PC-3 (cell line): Measurements from ENCODE around the gene DRAXIN. TPM values are rescaled to one million over a fixed set of nuclear protein-coding genes. Genes with fewer than 3 reads are reported as not detected.

ENCODE experiments used
- ATAC-seq: fragments of 200-7000 bp; cut with Tn5 transposase; 2 replicates; pipeline ENCODE4 v1.9.1; 2020; ENCODE audit warnings: mild to moderate bottlenecking, moderate library complexity
- BruUV-seq: library from RNA; stranded (reverse); fragments of 400-500 nt; replicated peaks from 2 replicates; lab custom pipeline; 2021; lab: Mats Ljungman, UMichigan
- CTCF ChIA-PET: fragments of 300-600 bp; sonication (Branson Sonifier 250); formaldehyde crosslinking; loops from one replicate; lab custom pipeline; 2022; ENCODE audit warnings: antibody characterized with exemption; lab: Charles Lee
- POLR2A ChIA-PET: fragments of 300-600 bp; sonication (Branson Sonifier 250); formaldehyde crosslinking; loops from one replicate; lab custom pipeline; 2022; ENCODE audit warnings: antibody characterized with exemption; ENCODE audit not compliant: unreplicated experiment; lab: Charles Lee
- DNase-seq: peaks from one replicate; pipeline ENCODE4 v3.0.0-alpha.2; 2015
- H2AFZ ChIP-seq: fragments of 300-600 bp; sonication (generic); 2 replicates; pipeline ENCODE4 v1.6.0; 2016; ENCODE audit warnings: antibody characterized with exemption, low read length
- H3F3A ChIP-seq: fragments of 300-600 bp; sonication (generic); one replicate; pipeline ENCODE4 v1.6.0; 2017; ENCODE audit warnings: antibody characterized with exemption, low read length, control low read depth, mild to moderate bottlenecking; ENCODE audit not compliant: unreplicated experiment
- H3K27ac ChIP-seq: fragments of 300-600 bp; sonication (generic); 2 replicates; pipeline ENCODE4 v1.5.1; 2016; ENCODE audit warnings: mild to moderate bottlenecking, low read length
- H3K27me3 ChIP-seq: fragments of 300-600 bp; sonication (generic); 2 replicates; pipeline ENCODE4 v1.6.1; 2016; ENCODE audit warnings: low read length, mixed read lengths
- H3K36me3 ChIP-seq: fragments of 300-600 bp; sonication (generic); 2 replicates; pipeline ENCODE4 v1.6.1; 2016; ENCODE audit warnings: low read depth, mixed run types, low read length, mixed read lengths
- H3K4me1 ChIP-seq: fragments of 300-600 bp; sonication (generic); 2 replicates; pipeline ENCODE4 v1.5.1; 2016; ENCODE audit warnings: low read length; ENCODE audit not compliant: insufficient read depth
- H3K4me2 ChIP-seq: fragments of 300-600 bp; sonication (generic); 2 replicates; pipeline ENCODE4 v1.6.0; 2016; ENCODE audit warnings: low read length
- H3K4me3 ChIP-seq: fragments of 300-600 bp; sonication (generic); 2 replicates; pipeline ENCODE4 v1.5.1; 2016; ENCODE audit warnings: mild to moderate bottlenecking, low read length, mixed read lengths
- H3K79me2 ChIP-seq: fragments of 300-600 bp; sonication (generic); 2 replicates; pipeline ENCODE4 v1.6.1; 2017; ENCODE audit warnings: low read length, mixed read lengths
- H3K9ac ChIP-seq: fragments of 300-600 bp; sonication (generic); 2 replicates; pipeline ENCODE4 v1.6.0; 2016; ENCODE audit warnings: mild to moderate bottlenecking, low read length
- H3K9me2 ChIP-seq: fragments of 300-600 bp; sonication (generic); replicated peaks from 2 replicates; pipeline ENCODE4 v1.6.1; 2016; ENCODE audit warnings: mixed run types, low read length, mixed read lengths
- H3K9me3 ChIP-seq: fragments of 300-600 bp; sonication (generic); 2 replicates; pipeline ENCODE4 v1.6.1; 2016; ENCODE audit warnings: low read length, mixed read lengths
- H4K20me1 ChIP-seq: fragments of 300-600 bp; sonication (generic); 2 replicates; pipeline ENCODE4 v1.6.1; 2016; ENCODE audit warnings: low read length, mixed read lengths
- EZH2 ChIP-seq: fragments of 300-600 bp; sonication (generic); IDR thresholded peaks from one replicate; pipeline ENCODE4 v1.6.1; 2017; ENCODE audit warnings: antibody characterized with exemption, mild to moderate bottlenecking, low read length; ENCODE audit not compliant: unreplicated experiment
- EZH2phosphoT487 ChIP-seq: fragments of 300-600 bp; sonication (generic); IDR thresholded peaks from 2 replicates; pipeline ENCODE4 v1.6.1; 2018; ENCODE audit warnings: mild to moderate bottlenecking, antibody characterized with exemption, low read length, borderline replicate concordance
- intact Hi-C: fragments of 100-400 bp; cut with micrococcal nuclease; formaldehyde crosslinking; loops from 2 replicates; pipeline ENCODE4 v1.9.0; 2023
- total RNA-seq: library from RNA; depleted of rRNA; stranded (reverse); fragments of >200 nt; gene quantifications from 2 replicates; pipeline ENCODE4 v1.2.3, GENCODE V29; 2014
- TF ChIP-seq, protein P1 (sequence below): fragments of 300-600 bp; sonication (generic); conservative IDR thresholded peaks from 2 replicates; pipeline ENCODE4 v1.5.1; 2017; ENCODE audit warnings: antibody characterized with exemption, low read depth, mild to moderate bottlenecking, low read length

The DRAXIN gene
- total RNA-seq, 1 experiment from 2014 or later = 0.07 TPM

DNA sequence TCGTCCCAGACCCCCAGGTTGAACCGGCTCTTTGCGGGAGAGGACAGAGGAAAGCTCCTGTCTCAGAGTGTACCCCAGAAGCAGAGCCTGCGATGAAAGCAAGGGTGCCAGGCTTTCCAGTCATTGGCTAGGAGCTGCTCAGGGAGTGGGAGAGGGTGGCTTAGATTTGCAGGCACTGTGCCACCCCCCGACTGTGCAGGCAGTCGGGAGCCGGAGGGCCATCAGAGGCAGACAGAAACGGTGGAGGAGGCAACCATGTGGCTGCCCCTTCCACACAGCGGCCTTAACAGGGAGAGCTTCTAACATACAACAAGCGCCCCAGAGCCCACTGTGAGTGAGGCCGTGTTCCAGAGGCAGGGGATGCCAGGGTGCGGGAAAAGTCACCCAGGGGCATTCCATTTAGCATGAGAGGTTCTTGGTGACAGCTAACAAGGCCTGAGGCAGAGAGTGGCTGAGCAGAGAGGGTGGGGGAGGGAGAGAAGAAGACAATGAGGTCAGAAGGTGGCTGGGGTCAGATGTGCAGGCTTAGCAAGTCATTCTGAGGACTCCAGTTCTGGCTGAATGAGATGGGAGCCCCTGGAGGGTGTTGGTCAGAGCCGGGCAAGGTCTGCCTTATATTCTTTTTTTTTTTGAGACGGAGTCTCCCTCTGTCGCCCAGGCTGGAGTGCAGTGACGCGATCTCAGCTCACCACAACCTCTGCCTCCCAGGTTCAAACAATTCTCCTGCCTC is 61.0 kb downstream of the DRAXIN start:
- Histone ChIP-seq H3K4me2 (no peak overlapping the region), H3K36me3 (no peaks in the 10 kb centered on the region; the same call in 1 of the 2 replicates), H3K4me3 (no peak overlapping the region), H2AFZ (no peak overlapping the region), H3K27ac (no peak overlapping the region), H3F3A (no peaks in the 10 kb centered on the region), H3K9me2 (no peaks in the 10 kb centered on the region), H3K9ac (no peak overlapping the region), H3K79me2 (no peaks in the 10 kb centered on the region), H3K9me3 (no peaks in the 10 kb centered on the region), H4K20me1 (no peaks in the 10 kb centered on the region), H3K27me3 (no peaks in the 10 kb centered on the region), H3K4me1 (no peaks in the 10 kb centered on the region)
- DNase-seq = no peak
- ATAC-seq = no peak
- CTCF ChIA-PET = no interaction called here
- TF ChIP-seq EZH2 (no peak), EZH2phosphoT487 (no peak)
- TF ChIP-seq, protein P1, sequence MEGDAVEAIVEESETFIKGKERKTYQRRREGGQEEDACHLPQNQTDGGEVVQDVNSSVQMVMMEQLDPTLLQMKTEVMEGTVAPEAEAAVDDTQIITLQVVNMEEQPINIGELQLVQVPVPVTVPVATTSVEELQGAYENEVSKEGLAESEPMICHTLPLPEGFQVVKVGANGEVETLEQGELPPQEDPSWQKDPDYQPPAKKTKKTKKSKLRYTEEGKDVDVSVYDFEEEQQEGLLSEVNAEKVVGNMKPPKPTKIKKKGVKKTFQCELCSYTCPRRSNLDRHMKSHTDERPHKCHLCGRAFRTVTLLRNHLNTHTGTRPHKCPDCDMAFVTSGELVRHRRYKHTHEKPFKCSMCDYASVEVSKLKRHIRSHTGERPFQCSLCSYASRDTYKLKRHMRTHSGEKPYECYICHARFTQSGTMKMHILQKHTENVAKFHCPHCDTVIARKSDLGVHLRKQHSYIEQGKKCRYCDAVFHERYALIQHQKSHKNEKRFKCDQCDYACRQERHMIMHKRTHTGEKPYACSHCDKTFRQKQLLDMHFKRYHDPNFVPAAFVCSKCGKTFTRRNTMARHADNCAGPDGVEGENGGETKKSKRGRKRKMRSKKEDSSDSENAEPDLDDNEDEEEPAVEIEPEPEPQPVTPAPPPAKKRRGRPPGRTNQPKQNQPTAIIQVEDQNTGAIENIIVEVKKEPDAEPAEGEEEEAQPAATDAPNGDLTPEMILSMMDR = no peak
- POLR2A ChIA-PET = no interaction called here
- BruUV-seq = no TSS peak
- intact Hi-C loops = no loop called here

DNA sequence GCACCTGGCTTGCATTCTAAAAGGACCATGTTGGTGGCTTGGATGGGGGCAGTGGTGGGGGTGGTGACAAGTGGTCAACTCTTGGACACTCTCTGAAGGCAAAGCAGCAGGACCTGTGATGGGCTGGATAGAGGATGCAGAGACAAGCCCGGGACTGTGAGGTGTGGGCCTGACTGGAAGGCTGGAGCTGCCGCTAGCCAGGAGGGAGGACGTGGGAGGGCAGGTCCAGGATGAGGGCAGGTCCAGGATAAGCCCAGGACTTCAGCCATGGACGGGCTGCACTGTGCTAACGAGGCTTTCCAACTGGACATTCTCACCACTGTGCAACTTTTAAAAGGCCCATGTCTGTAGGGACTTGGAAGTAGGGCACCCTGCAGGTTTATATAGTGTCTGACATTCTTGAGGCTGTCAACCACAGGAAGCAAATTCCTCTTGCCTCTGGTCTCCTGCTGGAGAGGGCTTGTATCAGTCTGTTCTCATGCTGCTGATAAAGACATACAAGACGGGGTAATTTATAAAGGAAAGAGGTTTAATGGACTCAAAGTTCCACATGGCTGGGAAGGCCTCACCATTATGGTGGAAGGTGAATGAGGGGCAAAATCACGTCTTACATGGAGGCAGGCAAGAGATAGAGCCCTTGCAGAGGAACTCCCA is 62.2 kb downstream of the DRAXIN start:
- TF ChIP-seq EZH2phosphoT487 (no peak), EZH2 (no peak)
- TF ChIP-seq, protein P1 = no peak
- ChIA-PET POLR2A (no interaction called here), CTCF (no interaction called here)

DNA sequence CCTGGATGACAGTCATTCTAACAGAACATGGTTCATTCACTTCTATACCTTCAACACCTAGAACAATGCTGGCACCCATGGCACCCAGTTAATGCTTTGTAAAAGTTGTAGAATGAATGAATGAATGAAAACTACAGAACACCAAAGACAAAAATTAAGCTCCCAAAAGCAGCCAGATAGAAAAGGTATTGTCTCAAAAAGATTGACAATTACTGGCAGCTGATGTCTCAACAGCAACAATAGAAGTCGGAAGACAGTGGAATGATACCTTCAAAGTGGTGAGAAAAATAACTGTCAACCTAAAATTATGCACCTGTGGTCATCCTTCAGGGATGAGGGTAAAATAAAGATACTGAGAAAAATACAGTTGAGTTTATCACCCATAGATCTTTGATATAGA is 65.5 kb downstream of the DRAXIN start:
- Histone ChIP-seq H3K36me3 (no peaks in the 10 kb centered on the region), H3K4me1 (no peaks in the 10 kb centered on the region), H3K79me2 (no peaks in the 10 kb centered on the region), H3K9me2 (no peaks in the 10 kb centered on the region), H3K9me3 (no peaks in the 10 kb centered on the region), H4K20me1 (no peaks in the 10 kb centered on the region), H3K9ac (no peak overlapping the region), H2AFZ (no peak overlapping the region), H3K4me3 (no peak overlapping the region), H3K27me3 (no peaks in the 10 kb centered on the region), H3F3A (no peaks in the 10 kb centered on the region), H3K4me2 (no peak overlapping the region), H3K27ac (no peak overlapping the region)
- ATAC-seq (no peak), DNase-seq (no peak)
- BruUV-seq = no TSS peak
- POLR2A ChIA-PET = no interaction called here
- CTCF ChIA-PET = no interaction called here
- intact Hi-C loops = loop anchor here (1.0 kb wide), 1 partner anchor 38 kb away; no protein-coding TSS in a partner anchor
- TF ChIP-seq, protein P1 = no peak
- TF ChIP-seq EZH2 (no peak), EZH2phosphoT487 (no peak)

More for the DNA sequence above, 62.2 kb downstream of the DRAXIN start:
- Histone ChIP-seq H4K20me1 (no peaks in the 10 kb centered on the region), H3K4me1 (no peaks in the 10 kb centered on the region), H3K9me2 (no peaks in the 10 kb centered on the region), H3K9ac (no peak overlapping the region), H3K4me2 (no peak overlapping the region), H2AFZ (no peak overlapping the region), H3K4me3 (no peak overlapping the region), H3K36me3 (no peaks in the 10 kb centered on the region; the same call in 1 of the 2 replicates), H3K9me3 (no peaks in the 10 kb centered on the region), H3K79me2 (no peaks in the 10 kb centered on the region), H3F3A (no peaks in the 10 kb centered on the region), H3K27ac (no peak overlapping the region), H3K27me3 (no peaks in the 10 kb centered on the region)
- DNase-seq = no peak
- intact Hi-C loops = no loop called here
- peak; percentile 22; the same call in 1 of the 2 replicates for ATAC-seq
- no TSS peak for BruUV-seq
